Prostate gland (tissue), 2 donors: ENCODE measurements around the gene MPPED2.

Source experiments
- CTCF ChIP-seq, 4 experiments: fragments of 200-600 bp in 2 of 4; fragments of 450-650 bp in 2 of 4; sonication (generic) in 2 of 4; IDR thresholded peaks; 1 replicate in 3 of 4; 2 replicates in 1 of 4; pipeline ENCODE4 v1.5.1; 2016 to 2019; ENCODE audit warnings: antibody characterized with exemption in 4 of 4, mild to moderate bottlenecking in 2 of 4, moderate library complexity in 2 of 4
- POLR2A ChIP-seq: fragments of 450-650 bp; IDR thresholded peaks from one replicate; pipeline ENCODE4 v1.6.1; 2016; ENCODE audit warnings: antibody characterized with exemption, mild to moderate bottlenecking
- POLR2AphosphoS5 ChIP-seq: sonication (generic); formaldehyde crosslinking; IDR thresholded peaks from one replicate; pipeline ENCODE4 v1.6.1; 2017; ENCODE audit warnings: antibody characterized with exemption

- TF ChIP-seq CTCF (IDR thresholded peaks at IDR 0.05) (no peak), POLR2A (no peak), POLR2AphosphoS5 (no peak)
These were observed 171.9 kb downstream of the MPPED2 start for GRCh38 chr11:30414244-30414643.
